Measurements from ENCODE around the gene ESPL1. TPM values are rescaled to one million over a fixed set of nuclear protein-coding genes. Genes with fewer than 3 reads are reported as not detected.

The ESPL1 gene
- total and polyA plus RNA-seq, 8 donors, result 0.09 to 0.81 (median 0.32) TPM

DNA sequence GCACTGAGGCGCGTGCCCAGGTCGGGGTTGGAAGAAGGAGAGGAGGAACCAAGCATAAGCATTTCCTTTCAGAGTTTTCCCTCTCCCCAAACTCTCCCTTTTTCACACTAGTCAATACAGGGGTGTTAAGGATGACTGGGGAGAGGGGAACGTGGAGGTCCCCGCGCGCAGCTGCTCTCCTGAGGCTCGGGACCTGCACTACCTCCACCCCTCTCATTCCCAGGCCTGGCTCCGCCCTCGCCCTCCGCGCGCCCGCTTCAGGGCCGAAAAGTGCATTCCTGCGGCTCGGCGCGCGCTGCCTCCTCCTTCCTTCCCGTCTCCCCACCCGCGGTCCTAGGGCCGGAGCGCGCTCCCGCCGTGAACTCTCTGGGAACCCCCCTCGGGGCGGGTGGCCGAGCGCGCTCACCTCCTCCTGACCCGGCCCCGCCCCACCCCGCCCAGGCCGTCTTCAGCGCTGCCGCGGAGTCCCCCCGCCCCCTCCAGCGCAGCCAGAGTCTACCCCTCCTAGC is 47.4 kb upstream of the ESPL1 start:
- peak; percentile 90 to 95 (median 92) for DNase-seq
- Histone ChIP-seq H3K27ac (peak overlapping the region; percentile 97 to 98 (median 97)), H3K9me3 (no peaks in the 10 kb centered on the region), H3K4me3 (peak overlapping the region; percentile 42 to 66 (median 54)), H3K36me3 (no peaks in the 10 kb centered on the region), H3K4me1 (peaks cover 0 to 21% (median 5%) of the 10 kb centered on the region in 3 donors), H3K27me3 (no peaks in the 10 kb centered on the region)
- peak; percentile 79 to 90 (median 82) for ATAC-seq
- TF ChIP-seq, protein P1, sequence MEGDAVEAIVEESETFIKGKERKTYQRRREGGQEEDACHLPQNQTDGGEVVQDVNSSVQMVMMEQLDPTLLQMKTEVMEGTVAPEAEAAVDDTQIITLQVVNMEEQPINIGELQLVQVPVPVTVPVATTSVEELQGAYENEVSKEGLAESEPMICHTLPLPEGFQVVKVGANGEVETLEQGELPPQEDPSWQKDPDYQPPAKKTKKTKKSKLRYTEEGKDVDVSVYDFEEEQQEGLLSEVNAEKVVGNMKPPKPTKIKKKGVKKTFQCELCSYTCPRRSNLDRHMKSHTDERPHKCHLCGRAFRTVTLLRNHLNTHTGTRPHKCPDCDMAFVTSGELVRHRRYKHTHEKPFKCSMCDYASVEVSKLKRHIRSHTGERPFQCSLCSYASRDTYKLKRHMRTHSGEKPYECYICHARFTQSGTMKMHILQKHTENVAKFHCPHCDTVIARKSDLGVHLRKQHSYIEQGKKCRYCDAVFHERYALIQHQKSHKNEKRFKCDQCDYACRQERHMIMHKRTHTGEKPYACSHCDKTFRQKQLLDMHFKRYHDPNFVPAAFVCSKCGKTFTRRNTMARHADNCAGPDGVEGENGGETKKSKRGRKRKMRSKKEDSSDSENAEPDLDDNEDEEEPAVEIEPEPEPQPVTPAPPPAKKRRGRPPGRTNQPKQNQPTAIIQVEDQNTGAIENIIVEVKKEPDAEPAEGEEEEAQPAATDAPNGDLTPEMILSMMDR (IDR thresholded peaks at IDR 0.05), result no peak
- 0% methylated on average over 23 to 42 of the region's 42 CpGs for WGBS, 2 donors
- intact Hi-C loops (cut with DNase I), result no loop called here
- no peak for FAIRE-seq

- 1% methylated on average over 58 to 72 of the region's 72 CpGs for WGBS, 2 donors
- Histone ChIP-seq H3K36me3 (no peaks in the 10 kb centered on the region), H3K4me3 (peak overlapping the region; percentile 16 to 66 (median 54)), H3K27ac (peak overlapping the region; percentile 97 to 98 (median 97)), H3K4me1 (peaks cover 0 to 21% (median 5%) of the 10 kb centered on the region in 3 donors), H3K27me3 (no peaks in the 10 kb centered on the region), H3K9me3 (no peaks in the 10 kb centered on the region)
- intact Hi-C loops (cut with DNase I), result no loop called here
- DNase-seq, result peak; percentile 83 to 92 (median 89)
- ATAC-seq, result peak; percentile 71 to 80 (median 76)
- TF ChIP-seq, protein P1 (IDR thresholded peaks at IDR 0.05), result no peak
- no peak for FAIRE-seq
These were observed 46.7 kb upstream of the ESPL1 start for GRCh38 chr12:53221203-53222080.

DNA sequence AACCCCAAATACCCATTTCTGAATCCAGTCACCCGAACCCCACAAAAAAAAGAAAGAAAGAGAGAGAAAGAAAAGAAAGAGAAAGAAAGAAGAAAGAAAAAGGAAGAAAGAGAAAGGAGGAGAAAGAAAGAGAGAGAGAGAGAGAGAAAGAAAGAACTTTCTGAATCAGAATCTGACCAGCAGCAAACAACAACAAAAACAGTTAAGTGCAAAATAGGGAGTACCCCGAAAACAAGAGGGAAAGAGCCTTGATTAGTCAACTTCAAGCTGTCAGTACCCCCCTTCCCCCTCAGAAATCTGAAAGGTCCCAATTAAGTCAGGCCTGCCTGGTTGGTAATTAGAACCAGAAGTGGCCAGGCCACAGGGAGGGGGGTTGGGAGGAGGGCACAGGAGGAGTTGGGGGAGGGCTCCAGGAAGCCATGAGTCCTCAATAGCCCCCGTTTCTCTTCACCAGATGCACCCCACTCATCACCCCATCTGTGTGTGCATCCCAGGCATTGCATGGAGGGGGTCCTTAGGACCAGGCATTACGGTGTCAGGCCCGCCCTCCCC is 45.9 kb upstream of the ESPL1 start:
- Histone ChIP-seq H3K4me1 (peaks cover 0 to 14% (median 5%) of the 10 kb centered on the region in 3 donors), H3K9me3 (no peaks in the 10 kb centered on the region), H3K4me3 (peak overlapping the region in 2 of 4 donors; percentile 49 to 66), H3K27me3 (no peaks in the 10 kb centered on the region), H3K36me3 (no peaks in the 10 kb centered on the region), H3K27ac (peak overlapping the region; percentile 97 to 98 (median 97))
- FAIRE-seq, result no peak
- intact Hi-C loops (cut with DNase I), result no loop called here
- WGBS, 2 donors, result 42 to 58% methylated on average over 5 of the region's 5 CpGs
- ATAC-seq, result no peak
- DNase-seq, result peak in 1 of 6 donors; percentile 14
- TF ChIP-seq, protein P1 (IDR thresholded peaks at IDR 0.05), result no peak

GRCh38 chr12:53222806-53223261 is 45.3 kb upstream of the ESPL1 start:
- intact Hi-C loops (cut with DNase I), result no loop called here
- DNase-seq (no peak), FAIRE-seq (no peak), ATAC-seq (no peak)
- Histone ChIP-seq H3K27ac (peak overlapping the region in 2 of 4 donors; percentile 41 to 51), H3K4me1 (peaks cover 0 to 8% (median 5%) of the 10 kb centered on the region in 3 donors), H3K27me3 (no peaks in the 10 kb centered on the region), H3K9me3 (no peaks in the 10 kb centered on the region), H3K36me3 (no peaks in the 10 kb centered on the region), H3K4me3 (no peak overlapping the region)
- TF ChIP-seq, protein P1 (IDR thresholded peaks at IDR 0.05), result no peak
- WGBS, 2 donors, result 63 to 64% methylated on average over 4 of the region's 4 CpGs
